Measurements from ENCODE around the gene STARD5.

The STARD5 gene

DNA sequence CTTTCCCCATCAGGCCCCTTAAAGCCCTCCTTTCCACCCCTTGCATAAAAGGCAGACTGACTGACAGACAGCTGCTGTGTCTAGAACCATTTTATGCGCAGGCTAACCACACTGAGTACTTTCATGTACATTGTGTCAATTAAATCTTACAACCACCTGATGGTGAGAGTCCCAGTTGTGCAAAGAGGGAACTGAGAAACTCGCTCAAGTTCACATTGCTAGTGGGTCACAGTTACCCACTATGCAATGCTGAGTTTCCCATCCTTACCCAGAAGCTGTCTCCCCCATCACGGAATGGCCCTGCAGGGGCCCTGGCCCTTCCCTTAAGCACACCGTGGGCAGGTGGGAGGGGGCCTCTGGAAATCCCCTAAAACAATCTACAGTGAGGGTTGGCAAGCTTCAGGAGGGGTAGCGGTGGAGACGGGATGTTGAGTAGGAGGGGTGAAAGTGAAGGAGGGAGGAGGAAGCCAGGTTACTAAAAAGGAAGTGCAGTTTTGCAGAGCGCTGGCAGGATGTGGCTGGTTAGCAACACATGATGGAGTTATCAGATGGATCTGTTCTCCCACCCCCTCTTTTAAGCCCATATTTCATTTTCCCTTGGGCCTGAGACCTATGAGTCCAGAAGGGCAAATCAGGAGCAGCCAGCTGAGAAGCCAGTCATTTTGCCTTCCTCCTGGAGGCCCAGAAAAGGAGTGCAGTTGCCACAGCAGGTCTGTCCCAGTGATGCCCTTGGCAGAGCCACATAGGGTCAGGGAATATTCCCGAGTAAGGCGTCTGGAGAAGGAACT lies 30.0 kb downstream of the STARD5 start:
- no peak for DNase-seq (ENCODE audit: low read depth, low spot score)

GRCh38 chr15:81292523-81293001 lies 31.4 kb downstream of the STARD5 start:
- DNase-seq (ENCODE audit: low read depth, low spot score): no peak

- DNase-seq (ENCODE audit: low read depth, low spot score): no peak
Observed at GRCh38 chr15:81291916-81292522, 31.9 kb downstream of the STARD5 start.

- DNase-seq (ENCODE audit: low read depth, low spot score): no peak
Observed at GRCh38 chr15:81289910-81290309, 34.0 kb downstream of the STARD5 start.

DNA sequence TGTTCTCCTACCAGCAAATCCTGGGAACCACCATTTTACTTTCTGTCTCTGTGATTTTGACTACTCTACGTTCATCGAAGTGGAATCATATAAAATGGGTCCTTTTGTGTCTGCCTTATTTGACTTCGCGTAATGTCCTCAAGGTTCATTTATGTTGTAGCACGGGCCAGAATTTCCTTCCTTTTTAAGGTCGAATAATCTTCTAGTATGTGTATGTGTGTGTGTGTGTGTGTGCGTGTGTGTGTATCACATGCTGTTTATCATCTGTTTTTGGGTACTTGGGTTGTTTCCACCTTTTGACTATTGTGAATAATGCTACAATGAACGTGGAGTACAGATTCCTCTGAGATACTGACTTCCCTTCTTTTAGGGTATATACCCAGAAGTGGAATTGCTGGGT lies 35.3 kb downstream of the STARD5 start:
- DNase-seq (ENCODE audit: low read depth, low spot score): no peak

DNA sequence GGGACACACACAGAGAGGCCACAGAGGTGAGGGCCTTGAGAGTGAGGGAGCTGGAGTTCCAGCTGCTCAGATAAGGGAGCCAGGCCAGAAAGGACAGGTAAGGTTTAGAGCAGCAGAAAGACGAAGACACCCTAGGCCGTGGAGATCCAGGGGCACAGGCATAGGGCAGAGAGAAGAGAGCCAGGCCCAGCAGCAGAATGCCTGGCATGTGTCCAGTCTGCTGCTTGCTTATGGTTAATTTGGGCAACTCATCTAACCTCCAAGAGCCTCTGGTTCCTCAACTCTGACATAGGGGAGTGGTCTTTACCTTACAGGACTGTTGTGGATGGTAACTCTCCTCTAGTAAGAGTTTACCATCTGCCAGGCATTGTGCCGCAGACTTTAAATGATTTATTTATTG lies 35.9 kb downstream of the STARD5 start:
- DNase-seq (ENCODE audit: low read depth, low spot score): no peak

DNA sequence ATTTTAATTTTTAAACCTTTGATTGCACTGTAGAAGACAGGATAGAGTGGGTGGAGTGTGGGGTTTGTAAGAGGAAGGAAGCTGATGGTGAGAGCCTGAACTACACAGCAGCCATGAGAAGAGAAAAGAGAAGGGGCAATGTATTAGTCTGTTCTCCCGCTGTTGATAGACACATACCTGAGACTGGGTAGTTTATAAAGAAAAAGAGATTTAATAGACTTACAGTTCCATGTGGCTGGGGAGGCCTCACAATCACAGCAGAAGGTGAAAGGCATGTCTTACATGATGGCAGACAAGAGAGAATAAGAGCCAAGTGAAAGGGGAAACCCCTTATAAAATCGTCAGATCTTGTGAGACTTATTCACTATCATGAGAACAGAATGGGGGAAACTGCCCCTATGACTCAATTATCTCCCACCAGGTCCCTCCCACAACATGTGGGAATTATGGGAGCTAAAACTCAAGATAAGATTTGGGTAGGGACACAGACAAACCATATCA lies 37.3 kb downstream of the STARD5 start:
- DNase-seq (ENCODE audit: low read depth, low spot score): no peak

- DNase-seq (ENCODE audit: low read depth, low spot score): no peak
Observed at GRCh38 chr15:81285461-81285860, 38.5 kb downstream of the STARD5 start.

DNA sequence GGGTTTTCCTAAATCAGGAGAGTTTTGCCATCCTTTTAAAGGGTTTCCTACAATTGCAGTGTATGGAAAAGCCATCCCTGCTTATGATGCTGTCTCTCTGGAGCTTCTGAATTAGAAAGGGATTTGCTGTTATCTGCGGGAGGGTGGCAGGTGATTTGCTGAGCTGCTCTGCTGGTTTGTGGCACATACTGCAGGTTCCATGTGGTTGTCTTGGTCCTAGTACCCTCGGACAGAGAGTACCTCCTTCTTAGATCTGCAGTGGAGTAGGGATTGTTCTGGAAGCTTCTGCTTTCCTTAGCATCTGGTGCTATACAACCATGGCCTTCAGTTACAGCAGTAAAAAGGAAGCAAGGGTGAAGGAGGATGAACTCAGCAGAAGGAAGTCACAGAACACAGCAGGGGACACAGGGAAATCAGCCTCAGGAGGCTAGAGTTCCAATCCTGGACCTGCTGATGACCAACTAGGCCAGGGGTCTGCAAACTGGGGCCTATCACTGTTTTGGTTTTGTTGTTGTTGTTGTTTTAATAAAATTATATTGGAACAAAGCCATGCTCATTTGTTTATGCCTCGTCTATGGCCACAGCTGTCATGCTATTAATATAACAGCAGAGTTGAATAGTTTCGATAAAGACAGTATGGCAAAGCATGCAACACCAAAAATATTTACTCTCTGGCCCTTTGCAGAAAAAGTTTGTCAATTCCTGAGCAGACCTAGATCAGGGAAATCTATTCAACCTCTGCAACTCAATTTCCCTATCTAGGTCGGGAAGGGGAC lies 39.5 kb downstream of the STARD5 start:
- DNase-seq (ENCODE audit: low read depth, low spot score): no peak

DNA sequence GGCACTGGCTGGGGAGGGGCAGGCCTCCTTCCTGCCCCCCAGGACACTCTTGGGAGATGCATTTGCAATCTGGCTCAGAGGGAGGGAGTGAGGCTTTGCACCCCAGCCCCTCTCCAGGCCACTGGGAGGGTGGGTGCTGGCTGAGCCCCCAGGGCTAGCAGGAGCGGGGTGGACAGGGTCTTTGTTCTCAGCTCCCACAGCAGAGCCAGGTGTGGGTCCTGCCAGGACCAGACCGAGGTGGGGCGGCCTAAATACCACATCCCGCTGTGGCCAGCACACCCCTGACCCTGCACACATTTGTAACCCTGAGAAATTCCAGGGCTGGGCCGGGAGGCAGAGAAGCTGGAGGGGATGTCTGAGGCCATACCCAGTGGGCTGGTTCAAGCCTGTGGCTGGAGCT lies 41.0 kb downstream of the STARD5 start:
- DNase-seq (ENCODE audit: low read depth, low spot score): no peak

- DNase-seq (ENCODE audit: low read depth, low spot score): no peak
Observed at GRCh38 chr15:81282606-81282895, 41.4 kb downstream of the STARD5 start.

- DNase-seq (ENCODE audit: low read depth, low spot score): no peak
Observed at GRCh38 chr15:81281766-81282605, 42.0 kb downstream of the STARD5 start.

DNA sequence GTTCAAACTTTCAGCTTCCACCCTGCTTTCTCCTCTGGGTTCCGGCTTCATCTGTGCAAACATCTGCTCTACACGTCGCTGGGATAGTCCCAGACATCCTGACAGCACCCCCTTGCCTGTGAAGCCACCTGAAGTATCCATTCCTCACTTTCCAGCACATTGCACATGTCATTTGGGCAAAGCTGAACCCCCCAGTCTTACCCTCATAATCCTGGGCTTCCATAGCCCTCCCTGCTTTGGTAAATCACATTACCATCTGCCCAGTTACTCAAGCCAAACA lies 42.5 kb downstream of the STARD5 start:
- no peak for DNase-seq (ENCODE audit: low read depth, low spot score)

- no peak for DNase-seq (ENCODE audit: low read depth, low spot score)
Observed at GRCh38 chr15:81280696-81281455, 43.1 kb downstream of the STARD5 start.

GRCh38 chr15:81279621-81280485 lies 44.1 kb downstream of the STARD5 start:
- no peak for DNase-seq (ENCODE audit: low read depth, low spot score)

GRCh38 chr15:81278306-81279029 lies 45.5 kb downstream of the STARD5 start:
- no peak for DNase-seq (ENCODE audit: low read depth, low spot score)

- no peak for DNase-seq (ENCODE audit: low read depth, low spot score)
Observed at GRCh38 chr15:81277851-81278250, 46.1 kb downstream of the STARD5 start.

- DNase-seq (ENCODE audit: low read depth, low spot score): no peak
Observed at GRCh38 chr15:81276967-81277366, 47.0 kb downstream of the STARD5 start.

DNA sequence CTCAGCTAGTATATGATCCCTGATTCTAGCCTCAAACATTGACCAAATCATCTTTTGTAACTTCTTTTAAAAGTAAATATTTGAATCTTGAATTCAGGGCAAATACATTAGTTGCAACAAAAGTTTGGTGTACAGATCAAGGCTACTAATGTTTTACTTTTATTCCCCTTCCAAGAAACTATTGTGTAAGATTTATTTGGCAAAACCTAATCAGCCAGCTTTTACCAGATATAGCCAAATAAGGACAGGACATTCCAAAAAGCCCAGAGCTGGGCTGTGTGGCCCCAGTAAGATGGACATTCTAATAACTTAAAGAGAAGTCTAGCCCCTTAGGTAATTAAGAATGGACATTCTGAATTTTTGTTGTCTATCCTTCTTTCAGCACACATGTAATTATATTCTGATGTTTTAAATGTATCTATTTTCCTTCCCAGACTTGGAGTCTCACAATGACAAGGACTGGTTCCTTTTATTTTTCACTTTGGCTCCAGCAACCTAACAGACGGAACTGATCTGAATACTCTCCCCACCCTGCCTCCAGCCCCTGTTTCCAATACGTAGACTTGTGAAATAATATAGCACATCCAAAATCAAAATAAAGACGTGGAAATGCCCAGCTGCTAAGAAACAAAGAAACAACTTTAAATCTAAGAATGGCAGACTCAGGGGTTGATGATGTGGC lies 48.1 kb downstream of the STARD5 start:
- no peak for DNase-seq (ENCODE audit: low read depth, low spot score)
